CD4-positive, alpha-beta T cell (primary cell): ENCODE data around the gene FUT7. TPM values are rescaled to one million over a fixed set of nuclear protein-coding genes. Genes with fewer than 3 reads are reported as not detected.

Experiments used
- ATAC-seq: fragments of 200-7000 bp; cut with Tn5 transposase; one replicate; pipeline ENCODE4 v1.10.0; 2022; ENCODE audit warnings: mild to moderate bottlenecking; ENCODE audit not compliant: poor library complexity
- CTCF ChIA-PET: fragments of 350-600 bp; sonication (Branson Sonifier 250); formaldehyde crosslinking; loops from one replicate; lab custom pipeline; 2021; ENCODE audit warnings: antibody characterized with exemption, inconsistent platforms; lab: Charles Lee
- POLR2A ChIA-PET: fragments of 350-600 bp; sonication (Branson Sonifier 250); formaldehyde crosslinking; loops from one replicate; lab custom pipeline; 2021; ENCODE audit warnings: antibody characterized with exemption, inconsistent platforms; lab: Charles Lee
- DNase-seq, 14 experiments: peaks; one replicate each; pipeline ENCODE4 v3.0.0-alpha.2; 2013 to 2020; ENCODE audit warnings: mixed read lengths in 2 of 14
- H3K27ac ChIP-seq, 2 donors: one replicate each; pipeline versions ENCODE4 v1.5.1 to v1.7.0; 2013; ENCODE audit warnings: low read length in 2 of 2, low read depth in 1 of 2, mild to moderate bottlenecking in 1 of 2
- H3K27me3 ChIP-seq, 2 experiments: 1 replicate in 1 of 2; 2 replicates in 1 of 2; pipeline versions ENCODE4 v1.6.1 to v1.7.0; 2013; ENCODE audit warnings: low read length in 2 of 2, control low read depth in 1 of 2, mild to moderate bottlenecking in 1 of 2, moderate library complexity in 1 of 2; ENCODE audit not compliant: insufficient read depth in 2 of 2, control insufficient read depth in 1 of 2
- H3K36me3 ChIP-seq: one replicate; pipeline ENCODE4 v1.6.1; 2013; ENCODE audit warnings: low read length, control low read depth; ENCODE audit not compliant: insufficient read depth
- H3K4me1 ChIP-seq: one replicate; pipeline ENCODE4 v1.6.1; 2013; ENCODE audit warnings: low read length, control low read depth; ENCODE audit not compliant: insufficient read depth
- H3K4me3 ChIP-seq: one replicate; pipeline ENCODE4 v1.5.1; 2013; ENCODE audit warnings: mild to moderate bottlenecking, low read length, moderate library complexity
- H3K9me3 ChIP-seq, 2 experiments: 1 replicate in 1 of 2; 2 replicates in 1 of 2; pipeline versions ENCODE4 v1.6.1 to v1.7.0; 2013; ENCODE audit warnings: low read length in 2 of 2, mild to moderate bottlenecking in 2 of 2, control low read depth in 1 of 2, moderate library complexity in 1 of 2; ENCODE audit not compliant: control insufficient read depth in 1 of 2, insufficient read depth in 1 of 2
- H3K27ac Mint-ChIP-seq: one replicate; pipeline ENCODE4 v1.8.0; 2020; ENCODE audit warnings: mixed read lengths
- H3K27me3 Mint-ChIP-seq: one replicate; pipeline ENCODE4 v1.8.0; 2021; ENCODE audit warnings: mixed read lengths
- H3K36me3 Mint-ChIP-seq: one replicate; pipeline ENCODE4 v1.8.0; 2021; ENCODE audit warnings: low read depth, mixed read lengths
- H3K4me1 Mint-ChIP-seq: one replicate; pipeline ENCODE4 v1.8.0; 2021; ENCODE audit warnings: low read depth, mixed read lengths
- H3K4me3 Mint-ChIP-seq: one replicate; pipeline ENCODE4 v1.8.0; 2020; ENCODE audit warnings: mild to moderate bottlenecking, mixed read lengths
- H3K9me3 Mint-ChIP-seq: one replicate; pipeline ENCODE4 v1.8.0; 2020; ENCODE audit warnings: mixed read lengths
- intact Hi-C, 2 experiments: fragments of 100-400 bp; cut with DNase I in 1 of 2; cut with micrococcal nuclease in 1 of 2; formaldehyde crosslinking; loops; one replicate each; pipeline versions ENCODE4 v1.15.1 to v1.9.0; 2023 to 2025; cut with DNase I, micrococcal nuclease
- total RNA-seq, 174 experiments: library from RNA in 2 of 174; stranded (reverse) in 2 of 174; gene quantifications; one replicate each; pipeline ENCODE4 v1.2.3 and lab custom pipeline; 2021 to 2026
- TF ChIP-seq, protein P1 (sequence below): fragments of 200-600 bp; IDR thresholded peaks from one replicate; pipeline ENCODE4 v1.8.0; 2022; ENCODE audit warnings: antibody characterized with exemption, mild to moderate bottlenecking

FUT7 gene
- total RNA-seq, 2 experiments from 2014 or later = 1.7 to 1.8 TPM

- ATAC-seq = no peak
- CTCF ChIA-PET = no interaction called here
- Histone ChIP-seq H3K27me3 (no peaks in the 10 kb centered on the region), H3K4me3 (no peak overlapping the region), H3K4me1 (no peaks in the 10 kb centered on the region), H3K36me3 (peaks cover 57% of the 10 kb centered on the region), H3K27ac (no peak overlapping the region), H3K9me3 (no peaks in the 10 kb centered on the region)
- no peaks in the 10 kb centered on the region for H3K27me3 Mint-ChIP-seq
- POLR2A ChIA-PET = no interaction called here
- H3K9me3 Mint-ChIP-seq = no peaks in the 10 kb centered on the region
- TF ChIP-seq, protein P1, sequence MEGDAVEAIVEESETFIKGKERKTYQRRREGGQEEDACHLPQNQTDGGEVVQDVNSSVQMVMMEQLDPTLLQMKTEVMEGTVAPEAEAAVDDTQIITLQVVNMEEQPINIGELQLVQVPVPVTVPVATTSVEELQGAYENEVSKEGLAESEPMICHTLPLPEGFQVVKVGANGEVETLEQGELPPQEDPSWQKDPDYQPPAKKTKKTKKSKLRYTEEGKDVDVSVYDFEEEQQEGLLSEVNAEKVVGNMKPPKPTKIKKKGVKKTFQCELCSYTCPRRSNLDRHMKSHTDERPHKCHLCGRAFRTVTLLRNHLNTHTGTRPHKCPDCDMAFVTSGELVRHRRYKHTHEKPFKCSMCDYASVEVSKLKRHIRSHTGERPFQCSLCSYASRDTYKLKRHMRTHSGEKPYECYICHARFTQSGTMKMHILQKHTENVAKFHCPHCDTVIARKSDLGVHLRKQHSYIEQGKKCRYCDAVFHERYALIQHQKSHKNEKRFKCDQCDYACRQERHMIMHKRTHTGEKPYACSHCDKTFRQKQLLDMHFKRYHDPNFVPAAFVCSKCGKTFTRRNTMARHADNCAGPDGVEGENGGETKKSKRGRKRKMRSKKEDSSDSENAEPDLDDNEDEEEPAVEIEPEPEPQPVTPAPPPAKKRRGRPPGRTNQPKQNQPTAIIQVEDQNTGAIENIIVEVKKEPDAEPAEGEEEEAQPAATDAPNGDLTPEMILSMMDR = no peak
- H3K27ac Mint-ChIP-seq = no peak overlapping the region
- DNase-seq = no peak
- H3K36me3 Mint-ChIP-seq = peaks cover 11% of the 10 kb centered on the region
- no peaks in the 10 kb centered on the region for H3K4me1 Mint-ChIP-seq
- intact Hi-C loops = no loop called here
- H3K4me3 Mint-ChIP-seq = no peak overlapping the region
Observed at GRCh38 chr9:137014166-137014565, 17.7 kb downstream of the FUT7 start.

DNA sequence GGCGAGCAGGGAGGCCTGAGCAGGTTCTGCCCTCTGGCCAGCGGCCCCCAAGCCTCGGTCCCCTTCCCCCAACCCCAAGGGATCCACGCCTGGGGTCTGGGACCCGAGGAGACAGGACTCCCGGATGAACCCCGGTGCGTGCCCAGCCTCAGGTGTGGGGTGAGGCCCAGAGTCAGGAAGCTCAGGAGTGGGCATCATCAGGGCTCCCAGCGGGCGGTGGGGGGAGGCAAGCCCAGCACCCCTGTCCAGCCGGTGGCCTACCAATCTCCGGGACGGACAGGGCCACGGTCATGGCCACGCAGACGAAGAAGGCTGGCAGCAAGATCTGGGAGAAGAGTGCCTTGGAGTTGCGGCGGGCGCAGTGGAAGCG is 18.3 kb downstream of the FUT7 start:
- H3K27me3 Mint-ChIP-seq = no peaks in the 10 kb centered on the region
- Histone ChIP-seq H3K4me3 (no peak overlapping the region), H3K36me3 (peaks cover 56% of the 10 kb centered on the region), H3K4me1 (no peaks in the 10 kb centered on the region), H3K27me3 (no peaks in the 10 kb centered on the region), H3K9me3 (no peaks in the 10 kb centered on the region), H3K27ac (no peak overlapping the region)
- DNase-seq = no peak
- no peak overlapping the region for H3K27ac Mint-ChIP-seq
- H3K4me3 Mint-ChIP-seq = no peak overlapping the region
- no peaks in the 10 kb centered on the region for H3K4me1 Mint-ChIP-seq
- ChIA-PET POLR2A (no interaction called here), CTCF (no interaction called here)
- intact Hi-C loops = no loop called here
- H3K36me3 Mint-ChIP-seq = peaks cover 11% of the 10 kb centered on the region
- ATAC-seq = no peak
- H3K9me3 Mint-ChIP-seq = no peaks in the 10 kb centered on the region
- TF ChIP-seq, protein P1 = no peak

DNA sequence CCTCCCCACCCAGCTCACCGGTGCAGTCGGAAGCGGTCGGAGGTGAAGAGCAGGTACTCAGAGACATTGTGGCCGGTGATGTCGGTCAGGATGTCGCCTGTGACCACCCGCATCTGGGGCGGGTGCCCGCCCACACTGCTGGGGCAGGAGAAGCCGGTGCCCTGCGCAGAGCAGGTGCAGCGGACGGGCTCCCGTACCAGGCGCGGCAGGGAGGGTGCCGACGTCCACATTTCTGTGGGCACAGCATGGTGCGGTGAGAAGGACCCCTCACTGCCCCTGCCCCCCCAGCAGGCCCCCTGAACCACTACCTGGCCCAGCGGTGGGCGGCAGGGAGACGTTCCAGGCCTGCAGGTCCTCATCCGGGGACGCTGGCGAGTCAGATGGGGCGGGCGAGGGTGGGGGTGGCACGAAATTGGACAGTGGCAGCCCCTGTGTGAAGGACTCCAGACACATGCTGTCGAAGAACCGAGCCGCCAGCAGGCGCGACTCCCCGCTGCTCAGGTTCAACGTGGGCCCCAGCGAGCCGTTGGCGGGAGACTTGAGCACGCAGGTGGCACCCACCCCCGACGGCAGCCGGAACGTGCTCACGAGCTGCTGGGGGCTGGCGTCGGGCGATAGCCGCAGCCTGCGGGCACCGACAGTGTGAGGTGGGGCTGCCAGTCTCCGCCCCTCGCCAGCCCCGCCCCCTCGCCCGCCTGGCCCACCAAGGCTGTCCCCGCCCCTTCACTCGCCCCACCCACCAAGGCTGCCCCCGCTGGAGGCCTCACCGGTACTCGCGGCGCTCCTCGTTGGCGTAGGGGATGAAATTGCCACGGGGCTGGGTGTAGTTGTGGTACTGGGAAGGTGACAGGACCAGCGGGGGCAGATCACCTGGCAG is 19.0 kb downstream of the FUT7 start:
- no peak overlapping the region for H3K27ac ChIP-seq
- Mint-ChIP-seq H3K27me3 (no peaks in the 10 kb centered on the region), H3K9me3 (no peaks in the 10 kb centered on the region)

More for the DNA sequence above, 19.0 kb downstream of the FUT7 start:
- TF ChIP-seq, protein P1 = no peak
- intact Hi-C loops = no loop called here
- DNase-seq (no peak), ATAC-seq (no peak)
- Histone ChIP-seq H3K4me3 (no peak overlapping the region), H3K4me1 (no peaks in the 10 kb centered on the region), H3K36me3 (peaks cover 58% of the 10 kb centered on the region), H3K9me3 (no peaks in the 10 kb centered on the region), H3K27me3 (no peaks in the 10 kb centered on the region)
- Mint-ChIP-seq H3K36me3 (peaks cover 11% of the 10 kb centered on the region), H3K4me1 (no peaks in the 10 kb centered on the region), H3K4me3 (no peak overlapping the region), H3K27ac (no peak overlapping the region)
- ChIA-PET POLR2A (no interaction called here), CTCF (no interaction called here)
